Embryonic facial prominence (tissue), 1 donor: ENCODE measurements around the gene TRAM2.

Source experiments
- DNase-seq: peaks from one replicate; pipeline ENCODE4 v3.0.0-alpha.2; 2016; ENCODE audit errors: extremely low spot score

The TRAM2 gene

GRCh38 chr6:52508261-52508739 lies 68.6 kb downstream of the TRAM2 start:
- DNase-seq: no peak

GRCh38 chr6:52507557-52508260 lies 69.2 kb downstream of the TRAM2 start:
- no peak for DNase-seq

GRCh38 chr6:52506476-52506875 lies 70.4 kb downstream of the TRAM2 start:
- DNase-seq: no peak

- no peak for DNase-seq
Measured at GRCh38 chr6:52505726-52506409, 71.0 kb downstream of the TRAM2 start.

- no peak for DNase-seq
Measured at GRCh38 chr6:52504782-52505136, 72.1 kb downstream of the TRAM2 start.

- DNase-seq: no peak
Measured at GRCh38 chr6:52503851-52504781, 72.7 kb downstream of the TRAM2 start.

GRCh38 chr6:52503323-52503747 lies 73.5 kb downstream of the TRAM2 start:
- no peak for DNase-seq

- no peak for DNase-seq
Measured at GRCh38 chr6:52502306-52503029, 74.4 kb downstream of the TRAM2 start.

GRCh38 chr6:52500238-52501129 lies 76.4 kb downstream of the TRAM2 start:
- DNase-seq: no peak

GRCh38 chr6:52499681-52500236 lies 77.1 kb downstream of the TRAM2 start:
- DNase-seq: no peak

- no peak for DNase-seq
Measured at GRCh38 chr6:52499026-52499425, 77.8 kb downstream of the TRAM2 start.

GRCh38 chr6:52498538-52499017 lies 78.3 kb downstream of the TRAM2 start:
- no peak for DNase-seq

GRCh38 chr6:52497652-52498408 lies 79.0 kb downstream of the TRAM2 start:
- no peak for DNase-seq

GRCh38 chr6:52496631-52497030 lies 80.2 kb downstream of the TRAM2 start:
- DNase-seq: no peak

GRCh38 chr6:52495922-52496321 lies 80.9 kb downstream of the TRAM2 start:
- no peak for DNase-seq

- DNase-seq: no peak
Measured at GRCh38 chr6:52494298-52495072, 82.4 kb downstream of the TRAM2 start.

- no peak for DNase-seq
Measured at GRCh38 chr6:52493669-52494068, 83.2 kb downstream of the TRAM2 start.
